ENCODE data around the gene NUDT5.
A peak's percentile ranks its signal among the peaks of the same experiment; 100 is the strongest.

The NUDT5 gene

DNA sequence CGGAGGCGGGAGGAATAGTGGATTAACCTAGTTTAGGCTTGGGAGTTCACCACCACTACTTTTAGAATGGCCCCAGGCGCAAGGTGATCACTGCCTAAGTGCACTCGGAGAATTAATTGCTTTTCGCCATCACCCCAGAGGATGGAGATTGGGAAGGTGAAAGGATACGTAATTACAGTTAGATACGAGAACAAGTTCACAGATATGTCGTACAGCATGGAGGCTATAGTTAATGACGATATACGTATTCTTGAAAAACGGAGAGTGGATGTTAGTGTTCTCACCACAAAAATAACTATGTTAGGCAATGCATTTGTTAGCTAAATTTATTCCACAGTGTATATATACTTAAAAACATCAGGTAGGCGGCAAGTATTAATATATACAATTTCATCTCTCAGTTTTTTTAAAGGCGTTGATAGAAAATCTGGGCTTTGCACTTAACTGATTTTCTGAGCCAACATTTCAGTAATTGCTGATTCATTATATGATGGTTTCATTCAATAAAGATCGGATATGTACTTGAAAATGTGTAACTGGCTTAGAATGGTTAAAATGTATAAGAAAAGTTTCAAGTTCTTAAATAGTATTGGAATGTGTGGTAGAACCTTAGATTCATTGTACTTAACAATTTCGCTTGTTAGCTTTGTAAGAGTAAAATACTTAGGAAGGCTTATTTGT is 980 bp upstream of the NUDT5 start:
- TF ChIP-seq, protein P1, sequence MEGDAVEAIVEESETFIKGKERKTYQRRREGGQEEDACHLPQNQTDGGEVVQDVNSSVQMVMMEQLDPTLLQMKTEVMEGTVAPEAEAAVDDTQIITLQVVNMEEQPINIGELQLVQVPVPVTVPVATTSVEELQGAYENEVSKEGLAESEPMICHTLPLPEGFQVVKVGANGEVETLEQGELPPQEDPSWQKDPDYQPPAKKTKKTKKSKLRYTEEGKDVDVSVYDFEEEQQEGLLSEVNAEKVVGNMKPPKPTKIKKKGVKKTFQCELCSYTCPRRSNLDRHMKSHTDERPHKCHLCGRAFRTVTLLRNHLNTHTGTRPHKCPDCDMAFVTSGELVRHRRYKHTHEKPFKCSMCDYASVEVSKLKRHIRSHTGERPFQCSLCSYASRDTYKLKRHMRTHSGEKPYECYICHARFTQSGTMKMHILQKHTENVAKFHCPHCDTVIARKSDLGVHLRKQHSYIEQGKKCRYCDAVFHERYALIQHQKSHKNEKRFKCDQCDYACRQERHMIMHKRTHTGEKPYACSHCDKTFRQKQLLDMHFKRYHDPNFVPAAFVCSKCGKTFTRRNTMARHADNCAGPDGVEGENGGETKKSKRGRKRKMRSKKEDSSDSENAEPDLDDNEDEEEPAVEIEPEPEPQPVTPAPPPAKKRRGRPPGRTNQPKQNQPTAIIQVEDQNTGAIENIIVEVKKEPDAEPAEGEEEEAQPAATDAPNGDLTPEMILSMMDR (IDR thresholded peaks at IDR 0.05; ENCODE audit: control extremely low read depth, extremely low read depth, low read depth, missing control alignments) = no peak
- ChIA-PET CTCF (interaction anchor here (0.7 to 2.0 kb wide), 5 partner anchors 35 to 515 kb away, joined by 3 to 12 read pairs (median 3); no protein-coding TSS in a partner anchor), POLR2A (no interaction called here)
- no peak for DNase-seq (ENCODE audit: extremely low spot score)

DNA sequence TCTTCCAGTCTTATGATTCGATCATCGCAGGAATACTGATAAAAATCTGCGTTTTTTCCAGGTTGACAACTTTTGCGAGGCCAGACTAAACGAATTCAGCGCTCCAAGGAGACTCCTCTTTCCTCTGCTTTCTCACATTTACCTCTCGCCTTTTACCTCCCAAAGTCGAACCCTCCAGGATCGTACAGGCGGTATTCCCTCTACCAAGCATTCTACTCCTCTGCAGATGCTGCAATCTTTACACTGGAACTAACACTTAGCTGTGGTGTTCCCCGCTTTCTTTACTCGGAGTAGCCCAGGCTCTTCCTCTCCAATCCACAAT is 449 bp downstream of the NUDT5 start:
- TF ChIP-seq, protein P1 (IDR thresholded peaks at IDR 0.05; ENCODE audit: control extremely low read depth, extremely low read depth, low read depth, missing control alignments) = no peak
- POLR2A ChIA-PET = interaction anchor here (0.9 kb wide), 1 partner anchor 152 kb away, joined by 3 read pairs; no protein-coding TSS in a partner anchor
- CTCF ChIA-PET = interaction anchor here (0.9 to 2.0 kb wide), 5 partner anchors 15 to 517 kb away, joined by 3 to 12 read pairs (median 4); no protein-coding TSS in a partner anchor
- peak; percentile 20 for DNase-seq (ENCODE audit: extremely low spot score)

GRCh38 chr10:12194752-12195271 is 879 bp downstream of the NUDT5 start:
- TF ChIP-seq, protein P1 (IDR thresholded peaks at IDR 0.05; ENCODE audit: control extremely low read depth, extremely low read depth, low read depth, missing control alignments) = no peak
- ChIA-PET POLR2A (no interaction called here), CTCF (interaction anchor here (0.9 to 2.0 kb wide), 3 partner anchors 18 to 517 kb away, joined by 3 to 12 read pairs (median 6); no protein-coding TSS in a partner anchor)
- no peak for DNase-seq (ENCODE audit: extremely low spot score)

- TF ChIP-seq, protein P1 (IDR thresholded peaks at IDR 0.05; ENCODE audit: control extremely low read depth, extremely low read depth, low read depth, missing control alignments) = no peak
- no peak for DNase-seq (ENCODE audit: extremely low spot score)
- ChIA-PET POLR2A (interaction anchor here (0.7 kb wide), 1 partner anchor 142 kb away, joined by 4 read pairs; no protein-coding TSS in a partner anchor), CTCF (interaction anchor here (1.0 to 1.1 kb wide), 3 partner anchors 9 to 1013 kb away, joined by 3 to 6 read pairs (median 3); no protein-coding TSS in a partner anchor)
Measured at GRCh38 chr10:12193193-12193592, 2.5 kb downstream of the NUDT5 start.

DNA sequence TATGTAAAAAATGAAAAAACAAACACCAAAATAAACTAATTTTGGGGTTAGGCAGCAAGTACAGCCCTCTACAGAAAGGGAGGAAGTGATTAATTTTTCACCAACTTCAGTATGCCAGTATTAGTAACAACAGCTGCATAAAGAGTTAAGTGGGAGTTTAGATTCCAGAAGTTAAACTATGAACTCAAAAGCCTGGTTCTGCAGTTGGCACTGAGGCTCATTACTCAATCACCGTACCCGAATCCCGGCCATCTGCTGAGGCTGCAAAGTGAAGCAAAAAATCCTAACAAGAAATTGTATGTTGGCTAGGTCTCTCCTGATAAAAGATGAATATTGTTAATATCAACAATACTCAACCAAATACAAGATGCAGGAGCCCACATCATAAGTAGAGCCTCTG is 4.0 kb downstream of the NUDT5 start:
- ChIA-PET POLR2A (no interaction called here), CTCF (no interaction called here)
- no peak for DNase-seq (ENCODE audit: extremely low spot score)
- TF ChIP-seq, protein P1 (IDR thresholded peaks at IDR 0.05; ENCODE audit: control extremely low read depth, extremely low read depth, low read depth, missing control alignments) = no peak

GRCh38 chr10:12189426-12189825 is 6.3 kb downstream of the NUDT5 start:
- DNase-seq (ENCODE audit: extremely low spot score) = no peak
- POLR2A ChIA-PET = interaction anchor here (0.7 kb wide), 1 partner anchor 10 kb away, joined by 3 read pairs; no protein-coding TSS in a partner anchor
- TF ChIP-seq, protein P1 (IDR thresholded peaks at IDR 0.05; ENCODE audit: control extremely low read depth, extremely low read depth, low read depth, missing control alignments) = no peak
- CTCF ChIA-PET = no interaction called here

All from GM10248 (cell line).